T1000 (cell line): ENCODE results near the gene B9D1.

Source experiments
- DNase-seq: peaks from one replicate; lab custom pipeline; 2025; ENCODE audit warnings: mixed read lengths; lab: John Stamatoyannopoulos, UW

The B9D1 gene

GRCh38 chr17:19337712-19338023, 24.9 kb downstream of the B9D1 start:
- DNase-seq: no peak

GRCh38 chr17:19336938-19337711, 25.4 kb downstream of the B9D1 start:
- no peak for DNase-seq

- no peak for DNase-seq
Observed at GRCh38 chr17:19335951-19336631, 26.4 kb downstream of the B9D1 start.

- no peak for DNase-seq
Observed at GRCh38 chr17:19334331-19334730, 28.2 kb downstream of the B9D1 start.

- DNase-seq: no peak
Observed at GRCh38 chr17:19333736-19334290, 28.7 kb downstream of the B9D1 start.

- no peak for DNase-seq
Observed at GRCh38 chr17:19333132-19333440, 29.4 kb downstream of the B9D1 start.

GRCh38 chr17:19332371-19333131, 30.0 kb downstream of the B9D1 start:
- DNase-seq: no peak

GRCh38 chr17:19331543-19332245, 30.8 kb downstream of the B9D1 start:
- no peak for DNase-seq

GRCh38 chr17:19331134-19331533, 31.4 kb downstream of the B9D1 start:
- peak; percentile 24 for DNase-seq

GRCh38 chr17:19330271-19330670, 32.3 kb downstream of the B9D1 start:
- no peak for DNase-seq

GRCh38 chr17:19329839-19330238, 32.7 kb downstream of the B9D1 start:
- DNase-seq: no peak

GRCh38 chr17:19329136-19329535, 33.4 kb downstream of the B9D1 start:
- DNase-seq: no peak

- DNase-seq: no peak
Observed at GRCh38 chr17:19328441-19329061, 34.0 kb downstream of the B9D1 start.

GRCh38 chr17:19327031-19327783, 35.3 kb downstream of the B9D1 start:
- peak; percentile 56 for DNase-seq

- DNase-seq: no peak
Observed at GRCh38 chr17:19325542-19325941, 37.0 kb downstream of the B9D1 start.

GRCh38 chr17:19322861-19323260, 39.7 kb downstream of the B9D1 start:
- DNase-seq: no peak

- DNase-seq: no peak
Observed at GRCh38 chr17:19322129-19322505, 40.4 kb downstream of the B9D1 start.

- DNase-seq: no peak
Observed at GRCh38 chr17:19321481-19322128, 40.9 kb downstream of the B9D1 start.

GRCh38 chr17:19320876-19321275, 41.6 kb downstream of the B9D1 start:
- DNase-seq: no peak

- DNase-seq: no peak
Observed at GRCh38 chr17:19319771-19320505, 42.6 kb downstream of the B9D1 start.
